SW480 (cell line): ENCODE data around the gene CENPO.
"Not testable (repeated sequence)": the region's sequence is repeated elsewhere in the genome, so short reads cannot be mapped to it uniquely, and the experiment has no call there.

Source experiments
- DNase-seq: peaks from one replicate; pipeline ENCODE4 v3.0.0-alpha.2; 2016; ENCODE audit warnings: low spot score

CENPO gene

DNA sequence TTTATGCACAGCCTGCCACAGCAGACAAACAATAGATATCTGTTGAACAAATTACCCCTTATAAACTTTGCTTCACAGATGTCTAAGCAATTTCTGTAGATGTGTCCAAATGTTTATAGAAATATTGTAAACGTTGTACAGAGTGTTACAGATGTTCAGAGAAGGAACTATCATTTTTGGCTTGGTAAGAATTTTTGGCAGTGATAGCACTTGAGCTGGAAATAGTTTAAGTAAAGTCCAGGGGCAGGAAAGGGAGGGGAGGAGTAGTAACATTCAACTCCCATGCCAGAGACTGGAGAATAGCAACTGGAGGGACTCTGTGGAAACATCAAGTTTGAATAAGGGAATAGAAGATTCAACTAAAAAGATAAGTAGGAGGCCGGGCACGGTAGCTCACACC, 4.4 kb upstream of the CENPO start:
- no peak for DNase-seq

GRCh38 chr2:24791452-24791851, 1.8 kb upstream of the CENPO start:
- DNase-seq: no peak

DNA sequence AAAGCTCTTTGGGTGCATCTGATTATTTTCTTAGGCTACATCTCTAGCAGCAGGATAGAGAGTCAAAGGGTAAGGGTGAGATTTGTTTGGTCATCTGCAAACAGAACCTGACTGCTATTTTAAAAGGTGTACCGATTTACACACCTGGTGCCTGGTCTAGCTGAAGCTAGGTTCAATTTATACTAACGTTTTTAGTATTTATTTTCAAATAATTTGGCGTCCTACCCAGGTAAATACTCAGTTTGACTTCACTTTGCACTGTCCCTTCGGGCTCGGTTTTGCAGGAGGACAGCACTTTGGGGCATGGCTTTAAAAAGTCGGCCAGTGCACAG, 717 bp upstream of the CENPO start:
- no peak for DNase-seq

GRCh38 chr2:24793761-24794435, 673 bp downstream of the CENPO start:
- peak; percentile 68 for DNase-seq

GRCh38 chr2:24797644-24798043, 4.4 kb downstream of the CENPO start:
- DNase-seq: no peak

DNA sequence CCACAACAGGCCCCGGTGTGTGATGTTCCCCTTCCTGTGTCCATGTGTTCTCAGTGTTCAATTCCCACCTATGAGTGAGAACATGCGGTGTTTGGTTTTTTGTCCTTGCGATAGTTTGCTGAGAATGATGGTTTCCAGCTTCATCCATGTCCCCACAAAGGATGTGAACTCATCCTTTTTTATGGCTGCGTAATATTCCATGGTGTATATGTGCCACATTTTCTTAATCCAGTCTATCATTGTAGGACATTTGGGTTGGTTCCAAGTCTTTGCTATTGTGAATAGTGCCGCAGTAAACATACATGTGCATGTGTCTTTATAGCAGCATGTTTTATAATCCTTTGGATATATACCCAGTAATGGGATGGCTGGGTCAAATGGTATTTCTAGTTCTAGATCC, 7.3 kb downstream of the CENPO start:
- DNase-seq: not testable (repeated sequence)

DNA sequence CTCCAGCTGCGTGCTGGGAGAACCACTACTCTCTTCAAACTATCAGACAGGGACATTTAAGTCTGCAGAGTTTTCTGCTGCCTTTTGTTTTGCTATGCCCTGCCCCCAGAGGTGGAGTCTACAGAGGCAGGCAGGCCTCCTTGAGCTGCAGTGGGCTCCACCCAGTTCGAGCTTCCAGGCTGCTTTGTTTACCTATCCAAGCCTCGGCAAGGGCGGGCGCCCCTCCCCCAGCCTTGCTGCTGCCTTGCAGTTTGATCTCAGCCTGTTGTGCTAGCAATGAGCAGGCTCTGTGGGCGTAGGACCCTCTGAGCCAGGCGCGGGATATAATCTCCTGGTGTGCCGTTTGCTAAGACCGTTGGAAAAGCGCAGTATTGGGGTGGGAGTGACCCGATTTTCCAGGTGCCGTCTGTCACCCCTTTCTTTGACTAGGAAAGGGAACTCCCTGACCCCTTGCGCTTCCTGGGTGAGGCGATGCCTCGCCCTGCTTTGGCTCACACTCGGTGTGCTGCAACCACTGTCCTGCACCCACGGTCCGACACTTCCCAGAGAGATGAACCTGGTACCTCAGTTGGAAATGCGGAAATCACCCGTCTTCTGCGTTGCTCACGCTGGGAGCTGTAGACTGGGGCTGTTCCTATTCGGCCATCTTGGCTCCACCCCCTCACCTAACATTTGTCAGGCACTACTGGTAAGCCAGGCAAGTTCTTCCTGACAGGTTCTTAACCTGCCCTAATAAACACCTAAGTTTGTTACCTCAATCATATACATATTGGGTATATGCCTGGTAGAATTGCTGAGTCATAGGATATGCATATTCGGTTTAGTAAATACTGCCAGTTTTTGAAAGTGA, 12.8 kb downstream of the CENPO start:
- DNase-seq: not testable (repeated sequence)

DNA sequence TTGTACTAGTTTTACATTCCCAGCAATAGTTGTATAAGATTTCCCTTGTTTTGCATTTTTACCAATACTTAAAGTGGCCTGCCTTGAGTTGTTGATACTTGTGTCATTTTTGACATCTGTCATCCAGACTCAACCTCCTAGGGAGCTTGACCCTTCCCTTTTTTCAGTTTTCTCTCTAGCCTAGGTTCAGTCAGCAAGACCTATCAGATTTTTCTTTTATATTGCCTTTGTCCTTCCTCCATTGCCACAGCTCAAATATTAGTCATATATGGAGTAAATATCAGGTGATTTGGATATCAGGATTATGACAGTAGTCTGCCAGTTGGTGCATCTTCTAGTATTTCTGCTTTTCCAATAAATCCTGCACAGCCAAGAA, 13.4 kb downstream of the CENPO start:
- no peak for DNase-seq

DNA sequence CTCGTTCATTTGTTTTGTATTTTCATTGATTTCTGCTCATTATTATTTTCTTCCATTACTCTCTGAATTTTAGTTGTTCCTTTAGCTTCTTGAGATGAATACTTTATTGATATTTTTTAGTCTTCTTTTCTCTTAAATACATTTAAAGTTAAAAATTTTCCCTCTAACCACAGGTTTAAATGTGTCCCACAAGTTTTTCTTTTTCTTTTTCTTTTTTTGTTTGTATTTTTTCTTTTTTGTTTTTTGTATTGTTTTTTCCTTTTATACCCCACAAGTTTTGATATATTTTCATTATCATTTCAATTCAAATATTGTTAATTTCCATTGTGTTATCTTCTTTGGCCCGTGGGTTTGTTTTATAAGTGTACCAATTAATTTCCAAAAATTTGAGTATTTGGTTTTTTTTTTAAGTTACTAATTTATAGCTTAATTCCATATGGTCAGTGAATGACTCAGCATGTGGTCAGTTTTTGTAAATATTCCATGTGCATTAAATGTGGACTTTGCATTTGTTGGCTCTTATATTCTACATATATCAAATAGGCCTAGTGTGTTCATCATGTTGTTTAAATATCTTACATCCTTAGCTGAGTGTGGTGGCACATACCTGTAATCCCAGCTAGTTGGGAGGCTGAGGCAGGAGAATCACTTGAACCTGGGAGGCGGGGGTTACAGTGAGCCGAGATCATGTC, 16.2 kb downstream of the CENPO start:
- DNase-seq: no peak

DNA sequence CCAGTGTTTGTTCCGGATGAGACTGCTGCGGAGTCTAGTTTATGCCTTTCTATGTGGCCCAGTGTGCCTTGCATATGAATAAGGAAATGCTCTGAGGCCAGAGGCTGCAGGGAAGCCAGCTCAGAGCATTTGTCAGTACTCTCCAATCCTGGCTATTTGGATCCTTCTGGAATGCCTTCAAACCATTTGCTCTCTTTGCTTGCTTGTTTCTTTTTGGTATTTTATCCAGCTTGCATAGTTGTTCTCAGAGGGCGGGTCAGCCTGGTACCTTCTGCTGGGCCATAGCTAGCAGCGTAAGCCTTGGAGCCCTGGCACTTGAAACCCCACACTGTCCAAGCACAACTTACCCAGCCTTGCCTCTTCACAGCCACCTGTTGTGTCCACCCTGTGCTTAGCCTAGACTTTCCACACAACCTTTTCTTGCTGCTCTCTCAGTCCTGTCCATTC, 20.5 kb downstream of the CENPO start:
- DNase-seq: no peak

DNA sequence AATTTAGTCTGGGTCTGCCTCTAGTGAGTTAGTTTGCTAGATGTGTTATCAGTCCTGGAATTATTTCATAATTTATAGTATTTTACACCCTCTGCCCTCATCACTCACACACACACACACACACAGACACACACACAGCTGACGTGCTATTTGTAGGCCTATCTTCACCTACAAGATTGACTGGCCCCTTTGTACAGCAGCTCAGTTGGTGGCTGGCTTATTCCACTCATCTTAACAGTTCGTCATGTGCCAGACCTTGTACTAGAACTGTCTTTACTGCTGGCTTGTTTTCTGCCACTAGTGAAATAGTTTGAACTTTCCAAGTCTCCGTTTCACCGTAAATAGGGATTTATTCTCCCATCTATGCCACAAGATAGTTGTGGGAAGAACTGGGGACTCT, 21.3 kb downstream of the CENPO start:
- DNase-seq: no peak

GRCh38 chr2:24815171-24815570, 21.9 kb downstream of the CENPO start:
- DNase-seq: no peak

DNA sequence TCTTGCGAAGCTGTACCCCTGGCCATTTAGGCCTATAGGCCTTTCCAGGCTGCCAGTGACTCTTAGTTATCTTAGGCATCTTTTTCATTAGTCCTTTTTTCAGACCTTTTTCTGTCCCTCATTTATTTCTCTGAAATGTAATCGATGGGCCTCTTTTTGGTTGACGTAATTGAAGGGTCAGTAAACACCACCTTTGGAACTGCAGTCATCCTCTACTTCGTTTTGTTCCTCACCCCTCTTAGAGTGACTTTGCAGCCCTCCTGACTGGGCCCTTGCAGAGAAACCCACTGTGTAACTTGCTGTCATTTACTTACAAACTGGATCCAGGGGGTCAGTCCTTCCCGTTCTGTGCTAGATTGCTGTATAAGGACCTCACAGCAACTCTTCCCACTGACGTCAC, 23.2 kb downstream of the CENPO start:
- no peak for DNase-seq

GRCh38 chr2:24816884-24817283, 23.7 kb downstream of the CENPO start:
- DNase-seq: no peak

GRCh38 chr2:24818721-24819167, 25.5 kb downstream of the CENPO start:
- DNase-seq: no peak

DNA sequence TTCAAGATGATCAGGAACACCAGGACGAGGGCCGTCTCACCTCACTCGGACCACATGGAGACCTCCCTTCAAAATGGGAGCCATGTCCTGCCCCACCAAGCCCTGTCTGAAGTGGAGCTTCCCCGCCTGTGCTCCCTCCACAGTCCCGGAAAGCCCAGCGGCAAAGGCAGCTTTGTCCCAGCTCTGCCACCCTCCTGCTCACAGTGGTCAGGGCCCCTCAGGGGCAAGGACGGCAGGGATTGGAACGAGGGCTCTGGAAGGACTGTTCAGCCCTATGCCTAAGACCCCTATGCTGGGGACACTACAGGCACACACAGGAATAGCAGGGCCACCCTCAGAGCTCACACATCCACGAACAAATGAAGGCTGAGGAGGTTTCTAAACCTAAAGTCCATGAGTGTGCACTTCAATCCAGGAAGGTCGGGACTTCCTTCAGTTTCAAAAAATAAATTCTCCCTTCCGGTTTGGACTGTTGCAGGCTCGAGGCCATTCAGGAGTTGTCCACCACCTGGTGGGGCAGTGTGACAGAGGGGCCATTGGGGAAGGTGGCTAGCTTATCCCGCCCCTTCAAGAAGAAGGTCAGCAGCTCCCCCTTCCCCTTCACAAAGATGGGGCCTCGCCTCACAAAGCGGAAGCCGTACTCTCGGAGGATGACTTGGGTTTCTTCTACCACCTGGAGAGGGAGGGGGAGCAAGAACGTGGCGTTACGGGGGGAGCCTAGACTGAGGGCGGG, 26.4 kb downstream of the CENPO start:
- DNase-seq: no peak

DNA sequence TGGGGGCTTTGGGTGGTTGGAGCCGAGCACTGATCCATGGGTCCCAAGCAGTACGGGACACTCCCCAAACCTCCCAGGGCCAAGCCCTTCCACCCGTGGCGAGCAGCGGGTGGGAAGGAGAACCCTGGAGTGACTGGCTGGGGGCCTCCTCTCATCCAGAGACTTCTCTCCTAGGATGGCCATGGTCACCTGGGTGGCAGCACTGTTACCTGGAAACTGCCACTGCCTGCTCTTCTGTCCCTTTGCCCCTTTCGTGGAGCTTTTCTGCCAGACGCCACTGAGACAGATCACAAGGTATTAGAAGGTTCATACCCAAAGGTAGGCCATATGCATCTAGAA, 26.9 kb downstream of the CENPO start:
- DNase-seq: no peak

GRCh38 chr2:24820598-24821432, 27.6 kb downstream of the CENPO start:
- no peak for DNase-seq

- no peak for DNase-seq
Measured at GRCh38 chr2:24821433-24821891, 28.2 kb downstream of the CENPO start.

GRCh38 chr2:24822049-24822706, 29.0 kb downstream of the CENPO start:
- no peak for DNase-seq

- no peak for DNase-seq
Measured at GRCh38 chr2:24824071-24824588, 30.9 kb downstream of the CENPO start.
